A673 (cell line): ENCODE measurements around the gene CFAP100.

Source experiments
- CTCF ChIP-seq: fragments of 300-800, 200-600 bp; sonication (generic); conservative IDR thresholded peaks from 2 replicates; pipeline ENCODE4 v1.5.1; 2017; ENCODE audit warnings: low read depth, mild to moderate bottlenecking, antibody characterized with exemption, low read length, moderate library complexity, mixed read lengths
- EZH2 ChIP-seq: fragments of 200-600 bp; sonication (generic); IDR thresholded peaks from 2 replicates; pipeline ENCODE4 v1.6.1; 2017; ENCODE audit warnings: borderline replicate concordance, low read depth, mild to moderate bottlenecking, mixed read lengths, antibody characterized with exemption, low read length; ENCODE audit not compliant: poor library complexity, severe bottlenecking

- TF ChIP-seq CTCF, result no peak
- no peak for TF ChIP-seq EZH2
These were observed 44.1 kb upstream of the CFAP100 start for GRCh38 chr3:126350502-126351085.
